Panc1 (cell line): ENCODE data around the gene CUTA. TPM values are rescaled to one million over a fixed set of nuclear protein-coding genes. Genes with fewer than 3 reads are reported as not detected.

Experiments used
- ATAC-seq: fragments of 200-7000 bp; cut with Tn5 transposase; 2 replicates; pipeline ENCODE4 v1.9.1; 2020; ENCODE audit warnings: mild to moderate bottlenecking, moderate library complexity
- BruUV-seq: library from RNA; stranded (reverse); fragments of 400-500 nt; replicated peaks from 2 replicates; lab custom pipeline; 2021; lab: Mats Ljungman, UMichigan
- CTCF ChIA-PET: fragments of 300-600 bp; sonication (Branson Sonifier 250); formaldehyde crosslinking; loops from one replicate; lab custom pipeline; 2022; ENCODE audit warnings: antibody characterized with exemption; lab: Charles Lee
- POLR2A ChIA-PET: fragments of 300-600 bp; sonication (Branson Sonifier 250); formaldehyde crosslinking; loops from one replicate; lab custom pipeline; 2022; ENCODE audit warnings: antibody characterized with exemption; lab: Charles Lee
- DNase-seq: peaks from one replicate; pipeline ENCODE4 v3.0.0-alpha.2; 2010; ENCODE audit warnings: low read depth, low spot score
- H3K27ac ChIP-seq: 2 replicates; pipeline ENCODE4 v1.5.1; 2011; ENCODE audit warnings: mild to moderate bottlenecking, low read length, inconsistent platforms
- H3K27me3 ChIP-seq: fragments of 200-500 bp; sonication (Bioruptor generic); 2 replicates; pipeline ENCODE4 v1.6.0; 2014; ENCODE audit warnings: low read length, inconsistent platforms; ENCODE audit not compliant: control insufficient read depth, insufficient read depth
- H3K36me3 ChIP-seq: fragments of 200-500 bp; sonication (Bioruptor generic); 2 replicates; pipeline ENCODE4 v1.5.1; 2014; ENCODE audit warnings: inconsistent platforms, mild to moderate bottlenecking, low read length, moderate library complexity; ENCODE audit not compliant: control insufficient read depth, insufficient read depth
- H3K4me1 ChIP-seq: 2 replicates; pipeline ENCODE4 v1.5.1; 2011; ENCODE audit warnings: inconsistent platforms, mild to moderate bottlenecking, low read length, moderate library complexity; ENCODE audit not compliant: control insufficient read depth, insufficient read depth
- H3K4me3 ChIP-seq, 2 experiments: 2 replicates each; pipeline ENCODE4 v1.5.1; 2011 to 2012; ENCODE audit warnings: low read depth in 2 of 2, low read length in 2 of 2, mild to moderate bottlenecking in 2 of 2, inconsistent platforms in 1 of 2, moderate library complexity in 1 of 2
- H3K9me3 ChIP-seq: fragments of 200-500 bp; sonication (Bioruptor generic); 2 replicates; pipeline ENCODE4 v1.5.1; 2014; ENCODE audit warnings: low read depth, mild to moderate bottlenecking, inconsistent platforms, low read length, moderate library complexity; ENCODE audit not compliant: control insufficient read depth, insufficient read depth
- POLR2AphosphoS5 ChIP-seq: IDR thresholded peaks from 2 replicates; pipeline ENCODE4 v1.6.1; 2012; ENCODE audit warnings: mild to moderate bottlenecking, low read depth, low read length, moderate library complexity
- SIN3A ChIP-seq: IDR thresholded peaks from 2 replicates; pipeline ENCODE4 v1.6.1; 2012; ENCODE audit warnings: low read depth, mild to moderate bottlenecking, low read length, moderate library complexity, borderline replicate concordance; ENCODE audit not compliant: insufficient read depth
- TCF7L2 ChIP-seq: IDR thresholded peaks from 2 replicates; pipeline ENCODE4 v1.6.1; 2011; ENCODE audit warnings: mild to moderate bottlenecking, low read depth, low read length, inconsistent platforms
- in situ Hi-C: cut with HindIII; loops from 2 replicates; pipeline ENCODE4 v1.10.0; 2016; ENCODE audit warnings: low sequenced_read_pairs, low pct_unique_long_range_greater_than_20kb
- intact Hi-C: fragments of 100-400 bp; cut with micrococcal nuclease; formaldehyde crosslinking; loops from one replicate; pipeline ENCODE4 v1.10.0; 2022; ENCODE audit not compliant: unreplicated experiment
- total RNA-seq: library from RNA; stranded (reverse); gene quantifications from one replicate; pipeline ENCODE4 v1.2.1, GENCODE V29; 2021; ENCODE audit not compliant: unreplicated experiment
- TF ChIP-seq, protein P1 (sequence below), 2 experiments: IDR thresholded peaks; 2 replicates each; pipeline ENCODE4 v1.6.1; 2011 to 2012; ENCODE audit warnings: low read depth in 2 of 2, control low read depth in 1 of 2, low read length in 1 of 2, mild to moderate bottlenecking in 1 of 2, moderate library complexity in 1 of 2; ENCODE audit not compliant: insufficient read depth in 1 of 2
- TF ChIP-seq, protein P2 (sequence below): fragments of 450-650 bp; IDR thresholded peaks from 2 replicates; pipeline ENCODE4 v1.5.1; 2017; ENCODE audit warnings: mild to moderate bottlenecking

The CUTA gene
- total RNA-seq, 1 experiment from 2014 or later, result 338 TPM

DNA sequence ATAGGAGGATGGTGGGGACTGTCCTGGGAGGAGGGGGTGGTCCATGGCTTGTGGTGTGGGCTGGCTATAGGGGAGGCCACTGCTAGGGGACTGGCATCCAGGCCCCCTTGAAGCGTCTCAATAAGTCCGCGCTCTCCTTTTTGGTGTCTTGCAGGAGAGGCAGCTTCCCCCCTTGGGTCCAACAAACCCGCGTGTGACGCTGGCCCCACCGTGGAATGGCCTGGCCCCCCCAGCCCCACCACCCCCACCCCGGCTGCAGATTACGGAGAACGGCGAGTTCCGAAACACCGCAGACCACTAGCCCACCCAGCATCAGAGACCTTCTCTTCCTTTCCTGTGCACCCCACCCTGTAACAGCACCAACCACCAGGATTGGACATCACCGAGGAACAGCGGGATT, 33.7 kb upstream of the CUTA start:
- TF ChIP-seq, protein P1, sequence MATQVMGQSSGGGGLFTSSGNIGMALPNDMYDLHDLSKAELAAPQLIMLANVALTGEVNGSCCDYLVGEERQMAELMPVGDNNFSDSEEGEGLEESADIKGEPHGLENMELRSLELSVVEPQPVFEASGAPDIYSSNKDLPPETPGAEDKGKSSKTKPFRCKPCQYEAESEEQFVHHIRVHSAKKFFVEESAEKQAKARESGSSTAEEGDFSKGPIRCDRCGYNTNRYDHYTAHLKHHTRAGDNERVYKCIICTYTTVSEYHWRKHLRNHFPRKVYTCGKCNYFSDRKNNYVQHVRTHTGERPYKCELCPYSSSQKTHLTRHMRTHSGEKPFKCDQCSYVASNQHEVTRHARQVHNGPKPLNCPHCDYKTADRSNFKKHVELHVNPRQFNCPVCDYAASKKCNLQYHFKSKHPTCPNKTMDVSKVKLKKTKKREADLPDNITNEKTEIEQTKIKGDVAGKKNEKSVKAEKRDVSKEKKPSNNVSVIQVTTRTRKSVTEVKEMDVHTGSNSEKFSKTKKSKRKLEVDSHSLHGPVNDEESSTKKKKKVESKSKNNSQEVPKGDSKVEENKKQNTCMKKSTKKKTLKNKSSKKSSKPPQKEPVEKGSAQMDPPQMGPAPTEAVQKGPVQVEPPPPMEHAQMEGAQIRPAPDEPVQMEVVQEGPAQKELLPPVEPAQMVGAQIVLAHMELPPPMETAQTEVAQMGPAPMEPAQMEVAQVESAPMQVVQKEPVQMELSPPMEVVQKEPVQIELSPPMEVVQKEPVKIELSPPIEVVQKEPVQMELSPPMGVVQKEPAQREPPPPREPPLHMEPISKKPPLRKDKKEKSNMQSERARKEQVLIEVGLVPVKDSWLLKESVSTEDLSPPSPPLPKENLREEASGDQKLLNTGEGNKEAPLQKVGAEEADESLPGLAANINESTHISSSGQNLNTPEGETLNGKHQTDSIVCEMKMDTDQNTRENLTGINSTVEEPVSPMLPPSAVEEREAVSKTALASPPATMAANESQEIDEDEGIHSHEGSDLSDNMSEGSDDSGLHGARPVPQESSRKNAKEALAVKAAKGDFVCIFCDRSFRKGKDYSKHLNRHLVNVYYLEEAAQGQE (IDR thresholded peaks at IDR 0.05; ENCODE audit: insufficient read depth in 1 of 2, low read depth in 2 of 2, low read length in 1 of 2), result no peak
- TF ChIP-seq SIN3A (no peak), TCF7L2 (no peak), POLR2AphosphoS5 (no peak)
- TF ChIP-seq, protein P2, sequence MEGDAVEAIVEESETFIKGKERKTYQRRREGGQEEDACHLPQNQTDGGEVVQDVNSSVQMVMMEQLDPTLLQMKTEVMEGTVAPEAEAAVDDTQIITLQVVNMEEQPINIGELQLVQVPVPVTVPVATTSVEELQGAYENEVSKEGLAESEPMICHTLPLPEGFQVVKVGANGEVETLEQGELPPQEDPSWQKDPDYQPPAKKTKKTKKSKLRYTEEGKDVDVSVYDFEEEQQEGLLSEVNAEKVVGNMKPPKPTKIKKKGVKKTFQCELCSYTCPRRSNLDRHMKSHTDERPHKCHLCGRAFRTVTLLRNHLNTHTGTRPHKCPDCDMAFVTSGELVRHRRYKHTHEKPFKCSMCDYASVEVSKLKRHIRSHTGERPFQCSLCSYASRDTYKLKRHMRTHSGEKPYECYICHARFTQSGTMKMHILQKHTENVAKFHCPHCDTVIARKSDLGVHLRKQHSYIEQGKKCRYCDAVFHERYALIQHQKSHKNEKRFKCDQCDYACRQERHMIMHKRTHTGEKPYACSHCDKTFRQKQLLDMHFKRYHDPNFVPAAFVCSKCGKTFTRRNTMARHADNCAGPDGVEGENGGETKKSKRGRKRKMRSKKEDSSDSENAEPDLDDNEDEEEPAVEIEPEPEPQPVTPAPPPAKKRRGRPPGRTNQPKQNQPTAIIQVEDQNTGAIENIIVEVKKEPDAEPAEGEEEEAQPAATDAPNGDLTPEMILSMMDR, result no peak
- H3K4me3 ChIP-seq, result no peak overlapping the region
- no peak for ATAC-seq
- no peaks in the 10 kb centered on the region for H3K27me3 ChIP-seq
- H3K36me3 ChIP-seq, result no peaks in the 10 kb centered on the region
- intact Hi-C loops, result loop anchor here (10.0 kb wide), 1 partner anchor 123 kb away; no protein-coding TSS in a partner anchor
- no peak overlapping the region for H3K27ac ChIP-seq
- CTCF ChIA-PET, result no interaction called here
- no peak for DNase-seq
- no peaks in the 10 kb centered on the region for H3K9me3 ChIP-seq
- peaks cover 7% of the 10 kb centered on the region; the same call in 1 of the 2 replicates for H3K4me1 ChIP-seq
- BruUV-seq, result no TSS peak
- in situ Hi-C loops, result no loop called here
- POLR2A ChIA-PET, result no interaction called here

DNA sequence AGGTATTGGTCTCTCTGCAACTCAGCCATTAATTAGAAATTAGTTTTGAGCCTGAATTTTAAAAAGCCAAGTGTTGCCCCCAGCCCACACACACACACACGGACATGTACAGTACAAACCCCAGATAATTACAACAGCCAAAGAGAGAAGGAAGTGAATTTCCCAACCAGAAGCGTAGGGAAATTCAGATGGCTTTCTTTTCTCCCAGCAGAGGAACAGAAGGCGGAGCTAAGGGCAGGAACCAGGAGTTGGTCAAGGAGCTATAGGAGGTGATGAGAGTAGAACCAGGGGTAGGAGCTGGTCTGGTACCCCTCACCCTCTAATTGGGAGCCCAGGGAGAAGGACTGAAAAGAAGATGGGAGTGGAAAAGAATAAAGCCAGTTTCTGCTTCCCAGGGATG, 32.5 kb upstream of the CUTA start:
- no peaks in the 10 kb centered on the region for H3K27me3 ChIP-seq
- no peak for TF ChIP-seq SIN3A
- TF ChIP-seq, protein P2, result no peak
- no peak for TF ChIP-seq POLR2AphosphoS5
- TF ChIP-seq, protein P1 (IDR thresholded peaks at IDR 0.05; ENCODE audit: insufficient read depth in 1 of 2, low read depth in 2 of 2, low read length in 1 of 2), result no peak
- TF ChIP-seq TCF7L2, result no peak
- no peaks in the 10 kb centered on the region for H3K9me3 ChIP-seq
- intact Hi-C loops (loop anchor here (10.0 kb wide), 1 partner anchor 124 kb away; no protein-coding TSS in a partner anchor), in situ Hi-C loops (no loop called here)
- H3K36me3 ChIP-seq, result no peaks in the 10 kb centered on the region
- no peak overlapping the region for H3K4me3 ChIP-seq
- no TSS peak for BruUV-seq
- DNase-seq (no peak), ATAC-seq (no peak)
- ChIA-PET CTCF (interaction anchor here (0.7 kb wide), 1 partner anchor 15 kb away, joined by 3 read pairs; no protein-coding TSS in a partner anchor), POLR2A (interaction anchor here (0.6 kb wide), 1 partner anchor 259 kb away, joined by 3 read pairs; no protein-coding TSS in a partner anchor)
- H3K4me1 ChIP-seq, result peaks cover 7% of the 10 kb centered on the region; the same call in 1 of the 2 replicates
- H3K27ac ChIP-seq, result no peak overlapping the region
